ENCODE results near the gene C17orf67.

DNA sequence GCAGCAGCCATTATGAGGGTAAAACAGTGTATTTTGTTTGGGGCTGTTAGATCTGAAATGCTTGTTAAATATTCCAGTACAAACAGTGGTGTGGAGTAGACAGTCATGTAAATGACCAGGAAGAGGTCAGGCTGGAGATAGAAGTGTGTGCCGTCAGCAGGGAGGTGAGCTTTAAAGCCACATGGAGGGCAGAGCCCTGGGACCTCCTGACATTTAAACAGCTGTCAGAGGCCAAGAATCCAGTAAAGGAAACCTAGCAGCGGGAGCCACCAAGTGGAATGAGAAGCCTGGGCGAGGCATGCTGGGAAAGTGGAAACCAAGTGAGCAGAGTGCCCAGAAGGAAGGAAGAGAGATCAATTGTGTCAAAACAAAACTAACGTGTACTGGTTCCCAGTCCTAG, 26.8 kb downstream of the C17orf67 start:
- no peak for TF ChIP-seq EP300 (IDR thresholded peaks at IDR 0.05; ENCODE audit: borderline replicate concordance)
- no peak for TF ChIP-seq YY1 (IDR thresholded peaks at IDR 0.05; ENCODE audit: low read depth)
- TF ChIP-seq, protein P1, sequence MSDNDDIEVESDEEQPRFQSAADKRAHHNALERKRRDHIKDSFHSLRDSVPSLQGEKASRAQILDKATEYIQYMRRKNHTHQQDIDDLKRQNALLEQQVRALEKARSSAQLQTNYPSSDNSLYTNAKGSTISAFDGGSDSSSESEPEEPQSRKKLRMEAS (IDR thresholded peaks at IDR 0.05) = no peak
- no peak for TF ChIP-seq TAF1 (IDR thresholded peaks at IDR 0.05; ENCODE audit: low read depth)
- TF ChIP-seq FOXM1 (IDR thresholded peaks at IDR 0.05; ENCODE audit: borderline replicate concordance, low read depth) = no peak
- TF ChIP-seq EGR1 (IDR thresholded peaks at IDR 0.05) = no peak
- no peak for TF ChIP-seq CEBPB (IDR thresholded peaks at IDR 0.05)
- TF ChIP-seq RAD21 (IDR thresholded peaks at IDR 0.05; ENCODE audit: low read depth) = no peak
- TF ChIP-seq CREB1 (IDR thresholded peaks at IDR 0.05; ENCODE audit: low read depth) = no peak
- TF ChIP-seq ZBTB7A (IDR thresholded peaks at IDR 0.05; ENCODE audit: low read depth) = no peak
- TF ChIP-seq, protein P2, sequence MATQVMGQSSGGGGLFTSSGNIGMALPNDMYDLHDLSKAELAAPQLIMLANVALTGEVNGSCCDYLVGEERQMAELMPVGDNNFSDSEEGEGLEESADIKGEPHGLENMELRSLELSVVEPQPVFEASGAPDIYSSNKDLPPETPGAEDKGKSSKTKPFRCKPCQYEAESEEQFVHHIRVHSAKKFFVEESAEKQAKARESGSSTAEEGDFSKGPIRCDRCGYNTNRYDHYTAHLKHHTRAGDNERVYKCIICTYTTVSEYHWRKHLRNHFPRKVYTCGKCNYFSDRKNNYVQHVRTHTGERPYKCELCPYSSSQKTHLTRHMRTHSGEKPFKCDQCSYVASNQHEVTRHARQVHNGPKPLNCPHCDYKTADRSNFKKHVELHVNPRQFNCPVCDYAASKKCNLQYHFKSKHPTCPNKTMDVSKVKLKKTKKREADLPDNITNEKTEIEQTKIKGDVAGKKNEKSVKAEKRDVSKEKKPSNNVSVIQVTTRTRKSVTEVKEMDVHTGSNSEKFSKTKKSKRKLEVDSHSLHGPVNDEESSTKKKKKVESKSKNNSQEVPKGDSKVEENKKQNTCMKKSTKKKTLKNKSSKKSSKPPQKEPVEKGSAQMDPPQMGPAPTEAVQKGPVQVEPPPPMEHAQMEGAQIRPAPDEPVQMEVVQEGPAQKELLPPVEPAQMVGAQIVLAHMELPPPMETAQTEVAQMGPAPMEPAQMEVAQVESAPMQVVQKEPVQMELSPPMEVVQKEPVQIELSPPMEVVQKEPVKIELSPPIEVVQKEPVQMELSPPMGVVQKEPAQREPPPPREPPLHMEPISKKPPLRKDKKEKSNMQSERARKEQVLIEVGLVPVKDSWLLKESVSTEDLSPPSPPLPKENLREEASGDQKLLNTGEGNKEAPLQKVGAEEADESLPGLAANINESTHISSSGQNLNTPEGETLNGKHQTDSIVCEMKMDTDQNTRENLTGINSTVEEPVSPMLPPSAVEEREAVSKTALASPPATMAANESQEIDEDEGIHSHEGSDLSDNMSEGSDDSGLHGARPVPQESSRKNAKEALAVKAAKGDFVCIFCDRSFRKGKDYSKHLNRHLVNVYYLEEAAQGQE (IDR thresholded peaks at IDR 0.05; ENCODE audit: low read depth) = no peak
